H1 (cell line): ENCODE data around the gene TGM6. TPM values are rescaled to one million over a fixed set of nuclear protein-coding genes. Genes with fewer than 3 reads are reported as not detected.

ENCODE experiments used
- BRCA1 ChIP-seq: IDR thresholded peaks from 2 replicates; pipeline ENCODE4 v1.6.1; 2012; ENCODE audit warnings: low read depth, low read length, improper control_type of control experiment
- CHD2 ChIP-seq: IDR thresholded peaks from 2 replicates; pipeline ENCODE4 v1.6.1; 2012; ENCODE audit warnings: low read length, improper control_type of control experiment
- CHD7 ChIP-seq: fragments of 300-600 bp; sonication (generic); IDR thresholded peaks from 2 replicates; pipeline ENCODE4 v1.7.1; 2012; ENCODE audit warnings: low read length, moderate library complexity, mild to moderate bottlenecking, inconsistent platforms; ENCODE audit not compliant: insufficient replicate concordance
- CREB1 ChIP-seq: IDR thresholded peaks from 2 replicates; pipeline ENCODE4 v1.6.1; 2012; ENCODE audit warnings: inconsistent platforms
- MAX ChIP-seq: IDR thresholded peaks from 2 replicates; pipeline ENCODE4 v1.6.1; 2012; ENCODE audit warnings: inconsistent platforms
- SUZ12 ChIP-seq: fragments of 200-600 bp; sonication (generic); IDR thresholded peaks from 2 replicates; pipeline ENCODE4 v1.6.1; 2012; ENCODE audit warnings: mild to moderate bottlenecking, inconsistent platforms, low read length, moderate library complexity, mixed read lengths
- polyA plus RNA-seq, 7 experiments: library from polyadenylated mRNA; depleted of rRNA in 3 of 7; stranded (reverse) in 5 of 7; unstranded in 2 of 7; fragments of >200 nt in 5 of 7; fragments of 200-250 nt in 2 of 7; gene quantifications; 1 replicate in 5 of 7; 2 replicates in 1 of 7; 4 replicates in 1 of 7; pipeline versions ENCODE4 v1.2.1 to v1.2.3, GENCODE V29; 2011 to 2013; ENCODE audit warnings: missing spikeins in 2 of 7, mixed read lengths in 2 of 7
- total RNA-seq: library from RNA; stranded (reverse); fragmentation: NEBNext Ultra II Directional; extraction: Animal tissue kit (Norgen Biotek cat#: 25700); gene quantifications from 2 replicates; pipeline ENCODE4 v1.2.1, GENCODE V29; 2021

TGM6 gene
- total and polyA plus RNA-seq, 2 of the 8 experiments (the other 6 are each of a cell fraction or from before 2014, with no cell fraction given) = 0.03 TPM; not detected in 1

- TF ChIP-seq CHD7 (no peak), CREB1 (no peak), SUZ12 (no peak), BRCA1 (no peak), MAX (no peak), CHD2 (no peak)
- TF ChIP-seq, all 59 proteins: peak for 0
Measured at GRCh38 chr20:2346188-2346587, 34.5 kb upstream of the TGM6 start (continued).
